Muscle layer of colon (tissue), 2 donors: Measurements from ENCODE around the gene RAD18.

Experiments
- H3K27ac ChIP-seq: one replicate; pipeline ENCODE4 v1.7.0; 2013; ENCODE audit warnings: low read depth, mild to moderate bottlenecking, low read length, moderate library complexity
- H3K27me3 ChIP-seq, 2 donors: one replicate each; pipeline ENCODE4 v1.7.0; 2013; ENCODE audit warnings: low read length in 2 of 2, mild to moderate bottlenecking in 2 of 2; ENCODE audit not compliant: insufficient read depth in 2 of 2, control insufficient read depth in 1 of 2
- H3K36me3 ChIP-seq: one replicate; pipeline ENCODE4 v1.7.0; 2013; ENCODE audit warnings: mild to moderate bottlenecking, low read length; ENCODE audit not compliant: insufficient read depth
- H3K4me1 ChIP-seq: one replicate; pipeline ENCODE4 v1.7.0; 2013; ENCODE audit warnings: mild to moderate bottlenecking, low read length; ENCODE audit not compliant: insufficient read depth
- H3K4me3 ChIP-seq, 2 donors: one replicate each; pipeline ENCODE4 v1.7.0; 2013; ENCODE audit warnings: low read length in 2 of 2, low read depth in 1 of 2, mild to moderate bottlenecking in 1 of 2, moderate library complexity in 1 of 2
- H3K9ac ChIP-seq: one replicate; pipeline ENCODE4 v1.7.0; 2013; ENCODE audit warnings: low read length
- H3K9me3 ChIP-seq: one replicate; pipeline ENCODE4 v1.7.0; 2013; ENCODE audit warnings: mild to moderate bottlenecking, low read length
- donor health status: abdominal sarcoma.
- donor health status: Adenocarcinoma of cecum.

The RAD18 gene

GRCh38 chr3:8891303-8891702 lies 72.0 kb downstream of the RAD18 start:
- no peak overlapping the region for H3K9ac ChIP-seq
- no peaks in the 10 kb centered on the region for H3K9me3 ChIP-seq
- no peaks in the 10 kb centered on the region for H3K4me1 ChIP-seq

GRCh38 chr3:8888301-8888915 lies 74.9 kb downstream of the RAD18 start:
- H3K9ac ChIP-seq: no peak overlapping the region
- no peak overlapping the region for H3K27ac ChIP-seq
- no peaks in the 10 kb centered on the region for H3K4me1 ChIP-seq
- no peaks in the 10 kb centered on the region for H3K27me3 ChIP-seq
- no peaks in the 10 kb centered on the region for H3K36me3 ChIP-seq
- H3K4me3 ChIP-seq: no peak overlapping the region
- no peaks in the 10 kb centered on the region for H3K9me3 ChIP-seq

More at GRCh38 chr3:8891303-8891702, 72.0 kb downstream of the RAD18 start:
- Histone ChIP-seq H3K27me3 (no peaks in the 10 kb centered on the region), H3K36me3 (no peaks in the 10 kb centered on the region), H3K4me3 (no peak overlapping the region), H3K27ac (no peak overlapping the region)

GRCh38 chr3:8887435-8888300 lies 75.6 kb downstream of the RAD18 start:
- Histone ChIP-seq H3K4me3 (no peak overlapping the region), H3K9me3 (no peaks in the 10 kb centered on the region), H3K27me3 (no peaks in the 10 kb centered on the region), H3K9ac (no peak overlapping the region), H3K4me1 (no peaks in the 10 kb centered on the region), H3K36me3 (no peaks in the 10 kb centered on the region), H3K27ac (no peak overlapping the region)

- Histone ChIP-seq H3K27ac (no peak overlapping the region), H3K4me1 (no peaks in the 10 kb centered on the region), H3K4me3 (no peak overlapping the region), H3K9me3 (no peaks in the 10 kb centered on the region), H3K27me3 (no peaks in the 10 kb centered on the region), H3K9ac (no peak overlapping the region), H3K36me3 (no peaks in the 10 kb centered on the region)
Measured at GRCh38 chr3:8886546-8886945, 76.7 kb downstream of the RAD18 start.

GRCh38 chr3:8885536-8886316 lies 77.5 kb downstream of the RAD18 start:
- no peak overlapping the region for H3K27ac ChIP-seq
- H3K9ac ChIP-seq: no peak overlapping the region
- no peak overlapping the region for H3K4me3 ChIP-seq
- H3K9me3 ChIP-seq: no peaks in the 10 kb centered on the region
- H3K4me1 ChIP-seq: no peaks in the 10 kb centered on the region
- H3K27me3 ChIP-seq: no peaks in the 10 kb centered on the region
- H3K36me3 ChIP-seq: no peaks in the 10 kb centered on the region

- Histone ChIP-seq H3K27me3 (no peaks in the 10 kb centered on the region), H3K4me1 (no peaks in the 10 kb centered on the region), H3K27ac (no peak overlapping the region), H3K36me3 (no peaks in the 10 kb centered on the region), H3K9me3 (no peaks in the 10 kb centered on the region), H3K4me3 (no peak overlapping the region), H3K9ac (no peak overlapping the region)
Measured at GRCh38 chr3:8884630-8885290, 78.5 kb downstream of the RAD18 start.

- Histone ChIP-seq H3K9ac (no peak overlapping the region), H3K36me3 (no peaks in the 10 kb centered on the region), H3K9me3 (no peaks in the 10 kb centered on the region), H3K27me3 (no peaks in the 10 kb centered on the region), H3K4me1 (no peaks in the 10 kb centered on the region), H3K4me3 (no peak overlapping the region), H3K27ac (no peak overlapping the region)
Measured at GRCh38 chr3:8882642-8883041, 80.6 kb downstream of the RAD18 start.

- Histone ChIP-seq H3K9me3 (no peaks in the 10 kb centered on the region), H3K27me3 (no peaks in the 10 kb centered on the region), H3K4me3 (no peak overlapping the region), H3K9ac (no peak overlapping the region), H3K36me3 (no peaks in the 10 kb centered on the region), H3K4me1 (no peaks in the 10 kb centered on the region), H3K27ac (no peak overlapping the region)
Measured at GRCh38 chr3:8882171-8882593, 81.1 kb downstream of the RAD18 start.

- no peaks in the 10 kb centered on the region for H3K27me3 ChIP-seq
- no peaks in the 10 kb centered on the region for H3K36me3 ChIP-seq
- H3K9ac ChIP-seq: no peak overlapping the region
- no peak overlapping the region for H3K4me3 ChIP-seq
- H3K27ac ChIP-seq: no peak overlapping the region
- no peaks in the 10 kb centered on the region for H3K4me1 ChIP-seq
- no peaks in the 10 kb centered on the region for H3K9me3 ChIP-seq
Measured at GRCh38 chr3:8879347-8879944, 83.8 kb downstream of the RAD18 start.

GRCh38 chr3:8875836-8876235 lies 87.4 kb downstream of the RAD18 start:
- Histone ChIP-seq H3K4me3 (no peak overlapping the region), H3K36me3 (no peaks in the 10 kb centered on the region), H3K9me3 (no peaks in the 10 kb centered on the region), H3K4me1 (no peaks in the 10 kb centered on the region), H3K9ac (no peak overlapping the region), H3K27me3 (no peaks in the 10 kb centered on the region), H3K27ac (no peak overlapping the region)

GRCh38 chr3:8873740-8874139 lies 89.5 kb downstream of the RAD18 start:
- H3K4me3 ChIP-seq: no peak overlapping the region
- no peaks in the 10 kb centered on the region for H3K27me3 ChIP-seq
- no peaks in the 10 kb centered on the region for H3K36me3 ChIP-seq
- no peak overlapping the region for H3K27ac ChIP-seq
- H3K9ac ChIP-seq: no peak overlapping the region
- H3K4me1 ChIP-seq: no peaks in the 10 kb centered on the region
- H3K9me3 ChIP-seq: no peaks in the 10 kb centered on the region
